ENCODE data around the gene TNFRSF12A.

DNA sequence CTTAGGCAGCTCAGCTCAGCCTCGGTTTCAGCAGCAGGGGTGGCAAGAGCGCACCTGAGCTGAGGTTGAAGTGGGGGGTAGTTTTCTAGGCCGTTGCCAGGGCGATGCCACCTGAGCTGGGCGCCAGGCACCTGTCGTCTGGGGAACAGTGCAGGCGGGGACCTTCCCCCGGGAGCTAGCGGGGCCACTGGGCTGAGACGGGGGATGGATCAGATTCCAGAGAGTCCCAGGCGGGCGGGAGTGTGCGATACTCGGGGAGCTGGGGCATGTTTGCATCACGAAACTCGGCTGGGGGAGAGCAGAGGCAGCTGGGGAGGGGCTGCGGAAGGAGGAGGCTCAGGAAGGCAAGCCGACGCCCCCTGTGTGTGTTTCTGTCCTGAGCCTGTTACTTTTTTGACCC is 7.9 kb upstream of the TNFRSF12A start:
- TF ChIP-seq, protein P1, sequence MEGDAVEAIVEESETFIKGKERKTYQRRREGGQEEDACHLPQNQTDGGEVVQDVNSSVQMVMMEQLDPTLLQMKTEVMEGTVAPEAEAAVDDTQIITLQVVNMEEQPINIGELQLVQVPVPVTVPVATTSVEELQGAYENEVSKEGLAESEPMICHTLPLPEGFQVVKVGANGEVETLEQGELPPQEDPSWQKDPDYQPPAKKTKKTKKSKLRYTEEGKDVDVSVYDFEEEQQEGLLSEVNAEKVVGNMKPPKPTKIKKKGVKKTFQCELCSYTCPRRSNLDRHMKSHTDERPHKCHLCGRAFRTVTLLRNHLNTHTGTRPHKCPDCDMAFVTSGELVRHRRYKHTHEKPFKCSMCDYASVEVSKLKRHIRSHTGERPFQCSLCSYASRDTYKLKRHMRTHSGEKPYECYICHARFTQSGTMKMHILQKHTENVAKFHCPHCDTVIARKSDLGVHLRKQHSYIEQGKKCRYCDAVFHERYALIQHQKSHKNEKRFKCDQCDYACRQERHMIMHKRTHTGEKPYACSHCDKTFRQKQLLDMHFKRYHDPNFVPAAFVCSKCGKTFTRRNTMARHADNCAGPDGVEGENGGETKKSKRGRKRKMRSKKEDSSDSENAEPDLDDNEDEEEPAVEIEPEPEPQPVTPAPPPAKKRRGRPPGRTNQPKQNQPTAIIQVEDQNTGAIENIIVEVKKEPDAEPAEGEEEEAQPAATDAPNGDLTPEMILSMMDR (IDR thresholded peaks at IDR 0.05) = no peak
- no peak for TF ChIP-seq POLR2A (IDR thresholded peaks at IDR 0.05)

Data from Peyer's patch (tissue), 4 donors.